NCI-H82 (cell line): ENCODE results near the gene PASK.

Source experiments
- DNase-seq: peaks from one replicate; lab custom pipeline; 2025; lab: John Stamatoyannopoulos, UW

PASK gene

GRCh38 chr2:241064802-241065354 is 84.4 kb downstream of the PASK start:
- no peak for DNase-seq

- no peak for DNase-seq
These were observed 85.1 kb downstream of the PASK start for GRCh38 chr2:241064008-241064801.

GRCh38 chr2:241063587-241063986 is 85.7 kb downstream of the PASK start:
- no peak for DNase-seq

- DNase-seq: no peak
These were observed 86.2 kb downstream of the PASK start for GRCh38 chr2:241063093-241063551.

- no peak for DNase-seq
These were observed 86.7 kb downstream of the PASK start for GRCh38 chr2:241062389-241063092.

- DNase-seq: no peak
These were observed 88.0 kb downstream of the PASK start for GRCh38 chr2:241061275-241061674.
